Subcutaneous abdominal adipose tissue (tissue), 5 donors: ENCODE results near the gene TPRKB.
"Not testable (repeated sequence)": the region's sequence is repeated elsewhere in the genome, so short reads cannot be mapped to it uniquely, and the experiment has no call there.

Experiments
- H3K27ac ChIP-seq: one replicate; pipeline ENCODE4 v1.7.0; 2013; ENCODE audit warnings: low read depth, mild to moderate bottlenecking, inconsistent platforms, low read length, moderate library complexity
- H3K27me3 ChIP-seq, 5 donors: one replicate each; pipeline ENCODE4 v1.7.0; 2013; ENCODE audit warnings: low read length in 5 of 5, inconsistent platforms in 1 of 5; ENCODE audit not compliant: control insufficient read depth in 5 of 5, insufficient read depth in 4 of 5
- H3K36me3 ChIP-seq, 5 donors: one replicate each; pipeline ENCODE4 v1.7.0; 2013; ENCODE audit warnings: low read length in 5 of 5; ENCODE audit not compliant: control insufficient read depth in 5 of 5, insufficient read depth in 5 of 5
- H3K4me1 ChIP-seq, 5 donors: one replicate each; pipeline ENCODE4 v1.7.0; 2013; ENCODE audit warnings: low read length in 5 of 5, mild to moderate bottlenecking in 3 of 5, moderate library complexity in 1 of 5; ENCODE audit not compliant: control insufficient read depth in 5 of 5, insufficient read depth in 5 of 5
- H3K4me3 ChIP-seq, 5 donors: one replicate each; pipeline ENCODE4 v1.7.0; 2013; ENCODE audit warnings: low read length in 5 of 5, low read depth in 1 of 5
- H3K9ac ChIP-seq, 5 donors: one replicate each; pipeline ENCODE4 v1.7.0; 2013; ENCODE audit warnings: low read length in 5 of 5, mild to moderate bottlenecking in 4 of 5, moderate library complexity in 3 of 5
- H3K9me3 ChIP-seq, 5 donors: one replicate each; pipeline ENCODE4 v1.7.0; 2013; ENCODE audit warnings: low read length in 5 of 5; ENCODE audit not compliant: control insufficient read depth in 5 of 5
- donor health status: healthy.
- donor health status: healthy.
- donor health status: healthy.
- donor health status: healthy.
- donor health status: healthy.

The TPRKB gene

GRCh38 chr2:73746015-73746876, 9.1 kb upstream of the TPRKB start:
- no peak overlapping the region for H3K27ac ChIP-seq
- H3K4me3 ChIP-seq: no peak overlapping the region
- H3K9me3 ChIP-seq: no peaks in the 10 kb centered on the region
- H3K27me3 ChIP-seq: no peaks in the 10 kb centered on the region
- no peak overlapping the region for H3K9ac ChIP-seq
- peaks cover 0 to 5% (median 0%) of the 10 kb centered on the region in 5 donors for H3K4me1 ChIP-seq
- H3K36me3 ChIP-seq: peaks cover 12 to 47% (median 28%) of the 10 kb centered on the region in 5 donors

GRCh38 chr2:73740767-73741166, 3.6 kb upstream of the TPRKB start:
- Histone ChIP-seq H3K27me3 (no peaks in the 10 kb centered on the region), H3K36me3 (peaks cover 0 to 22% (median 9%) of the 10 kb centered on the region in 5 donors), H3K4me3 (no peak overlapping the region), H3K9ac (no peak overlapping the region), H3K27ac (no peak overlapping the region), H3K4me1 (peaks cover 4 to 18% (median 16%) of the 10 kb centered on the region in 5 donors), H3K9me3 (no peaks in the 10 kb centered on the region)

DNA sequence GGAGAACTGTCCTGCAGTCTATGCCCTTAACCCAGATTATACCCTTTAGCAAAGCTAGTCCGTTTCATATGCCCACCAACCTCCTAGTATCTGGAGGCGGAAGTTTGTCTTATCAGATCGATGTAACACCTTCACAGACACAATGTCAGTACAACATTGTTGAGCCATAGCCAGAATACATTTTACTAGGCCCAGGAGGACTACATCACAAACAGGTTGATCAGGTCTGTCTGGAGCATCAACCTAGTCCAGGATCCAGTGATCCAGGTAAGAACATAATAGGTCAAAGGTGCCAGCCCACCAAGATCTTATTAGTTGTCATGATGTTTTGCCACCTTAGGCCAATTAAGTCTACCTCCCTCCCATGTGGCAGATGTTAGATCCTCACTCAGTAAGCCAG, 2.0 kb upstream of the TPRKB start:
- no peaks in the 10 kb centered on the region for H3K27me3 ChIP-seq
- no peak overlapping the region for H3K4me3 ChIP-seq
- H3K9ac ChIP-seq: no peak overlapping the region
- peaks cover 0 to 17% (median 9%) of the 10 kb centered on the region in 5 donors for H3K36me3 ChIP-seq
- peaks cover 4 to 18% (median 16%) of the 10 kb centered on the region in 5 donors for H3K4me1 ChIP-seq
- H3K27ac ChIP-seq: no peak overlapping the region
- no peaks in the 10 kb centered on the region for H3K9me3 ChIP-seq

DNA sequence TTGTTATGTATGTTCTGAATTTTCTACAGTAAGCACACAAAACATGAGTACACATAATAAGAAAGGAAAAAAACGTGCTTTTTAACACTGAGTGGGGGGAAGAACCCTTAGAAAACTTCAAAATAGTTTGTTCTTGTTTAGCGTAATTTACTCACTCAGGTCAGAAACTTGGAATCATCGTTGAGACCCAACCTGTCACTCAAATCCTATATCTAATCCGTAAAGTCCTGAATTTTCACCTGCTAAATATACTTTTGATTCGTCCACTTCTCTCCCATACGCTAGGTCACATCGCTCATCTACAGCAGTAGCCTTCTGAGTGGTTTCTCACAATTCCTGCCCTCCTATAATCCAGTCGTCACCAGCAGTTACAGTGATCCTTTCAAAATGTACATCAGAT, 767 bp downstream of the TPRKB start:
- Histone ChIP-seq H3K4me1 (peaks cover 4 to 18% (median 16%) of the 10 kb centered on the region in 5 donors), H3K4me3 (peak overlapping the region; percentile 85 to 98 (median 92)), H3K9me3 (no peaks in the 10 kb centered on the region), H3K27ac (peak overlapping the region; percentile 68), H3K36me3 (peaks cover 12 to 27% (median 15%) of the 10 kb centered on the region in 5 donors), H3K27me3 (no peaks in the 10 kb centered on the region), H3K9ac (peak overlapping the region; percentile 65 to 93 (median 91))

- no peak overlapping the region for H3K27ac ChIP-seq
- H3K9me3 ChIP-seq: no peaks in the 10 kb centered on the region
- no peak overlapping the region for H3K9ac ChIP-seq
- peaks cover 26 to 50% (median 39%) of the 10 kb centered on the region in 5 donors for H3K36me3 ChIP-seq
- H3K4me1 ChIP-seq: peaks cover 0 to under 1% (median 0%) of the 10 kb centered on the region in 5 donors
- H3K27me3 ChIP-seq: no peaks in the 10 kb centered on the region
- no peak overlapping the region for H3K4me3 ChIP-seq
These were observed 6.3 kb downstream of the TPRKB start for GRCh38 chr2:73730810-73731209.

DNA sequence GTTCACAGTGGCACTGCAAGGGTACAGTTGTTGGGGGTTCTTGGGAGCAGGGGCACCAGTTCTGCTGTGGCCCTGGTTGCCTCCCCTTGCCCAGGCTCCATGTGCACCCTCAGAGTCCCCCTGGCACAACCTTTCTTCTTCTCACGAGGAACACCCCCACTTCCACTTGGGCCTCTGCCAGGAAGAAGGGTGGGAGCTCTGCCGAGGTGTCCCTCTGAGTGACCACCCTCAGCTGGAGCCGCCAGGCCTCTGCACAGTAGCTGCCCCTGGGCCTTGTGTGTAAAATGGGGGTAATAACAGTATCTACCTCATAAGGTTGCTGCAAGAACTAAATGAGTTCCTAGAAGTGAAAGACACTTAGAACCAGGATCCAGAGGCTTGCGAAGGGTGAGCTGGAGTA, 8.4 kb downstream of the TPRKB start:
- Histone ChIP-seq H3K9me3 (no peaks in the 10 kb centered on the region), H3K9ac (no peak overlapping the region), H3K4me3 (no peak overlapping the region), H3K4me1 (no peaks in the 10 kb centered on the region), H3K27me3 (no peaks in the 10 kb centered on the region), H3K27ac (no peak overlapping the region), H3K36me3 (peaks cover 26 to 46% (median 39%) of the 10 kb centered on the region in 5 donors)

DNA sequence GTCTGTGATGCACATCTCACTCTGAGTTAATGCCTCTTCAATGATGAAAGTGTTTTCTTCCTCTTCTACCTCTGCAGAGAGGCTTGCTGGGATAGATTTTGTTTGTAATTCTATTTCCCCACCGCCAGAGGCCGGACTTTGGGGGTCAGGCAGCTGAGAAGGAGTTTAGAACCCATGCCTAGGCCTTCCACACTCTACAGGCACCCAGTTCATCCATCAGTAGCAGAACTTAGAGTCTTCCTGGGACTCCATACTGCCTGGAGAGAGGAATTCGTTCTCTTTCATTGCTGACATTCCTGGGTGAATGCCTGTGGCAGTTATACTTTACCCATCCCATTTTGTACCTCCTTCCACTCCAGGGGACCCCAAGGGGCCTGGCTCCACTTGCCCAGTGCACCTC, 9.1 kb downstream of the TPRKB start:
- Histone ChIP-seq H3K9me3 (no peaks in the 10 kb centered on the region), H3K27ac (no peak overlapping the region), H3K4me3 (no peak overlapping the region), H3K36me3 (peaks cover 26 to 39% (median 34%) of the 10 kb centered on the region in 5 donors), H3K27me3 (no peaks in the 10 kb centered on the region), H3K4me1 (no peaks in the 10 kb centered on the region), H3K9ac (no peak overlapping the region)

- H3K4me1 ChIP-seq, H3K9me3 ChIP-seq, H3K27me3 ChIP-seq, H3K4me3 ChIP-seq, H3K9ac ChIP-seq, H3K27ac ChIP-seq: not testable (repeated sequence)
- peaks cover 16 to 28% (median 27%) of the 10 kb centered on the region in 5 donors for H3K36me3 ChIP-seq
These were observed 10.5 kb downstream of the TPRKB start for GRCh38 chr2:73726657-73727056.

GRCh38 chr2:73718851-73719621, 18.1 kb downstream of the TPRKB start:
- H3K9me3 ChIP-seq: peaks cover 0 to 2% (median 0%) of the 10 kb centered on the region in 5 donors
- H3K27me3 ChIP-seq: peaks cover 0 to 5% (median 0%) of the 10 kb centered on the region in 5 donors
- no peak overlapping the region for H3K27ac ChIP-seq
- peaks cover 0 to 2% (median 0%) of the 10 kb centered on the region in 5 donors for H3K4me1 ChIP-seq
- H3K9ac ChIP-seq: no peak overlapping the region
- no peaks in the 10 kb centered on the region for H3K36me3 ChIP-seq
- no peak overlapping the region for H3K4me3 ChIP-seq

DNA sequence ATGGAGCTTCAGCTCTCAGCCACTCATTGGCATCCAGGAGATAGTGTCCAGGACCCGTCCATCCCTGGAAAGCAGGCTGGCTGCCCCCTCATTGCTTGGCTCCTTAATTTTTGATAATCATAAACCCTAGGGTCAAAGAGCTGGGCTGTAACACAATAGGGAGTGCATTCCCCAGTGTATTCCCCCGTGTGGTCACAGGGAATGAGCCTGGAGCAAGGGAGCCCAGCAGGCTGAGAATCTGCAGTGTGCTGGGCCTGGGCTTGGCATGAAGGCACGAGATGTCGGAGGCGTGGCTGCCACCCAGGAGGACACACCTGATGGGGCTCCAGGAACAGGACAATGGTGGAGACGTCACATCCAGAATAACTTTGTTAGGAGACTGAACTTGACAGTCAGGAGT, 18.7 kb downstream of the TPRKB start:
- H3K9me3 ChIP-seq: peaks cover 0 to 3% (median 0%) of the 10 kb centered on the region in 5 donors
- no peak overlapping the region for H3K9ac ChIP-seq
- H3K4me3 ChIP-seq: no peak overlapping the region
- H3K4me1 ChIP-seq: peaks cover 0 to 2% (median 0%) of the 10 kb centered on the region in 5 donors
- no peak overlapping the region for H3K27ac ChIP-seq
- H3K36me3 ChIP-seq: no peaks in the 10 kb centered on the region
- peaks cover 0 to 5% (median 0%) of the 10 kb centered on the region in 5 donors for H3K27me3 ChIP-seq
